GM23248 (cell line): Measurements from ENCODE around the gene PSMD12.
"Not testable (repeated sequence)": the region's sequence is repeated elsewhere in the genome, so short reads cannot be mapped to it uniquely, and the experiment has no call there.

Experiments
- EZH2 ChIP-seq: fragments of 200-600 bp; sonication (generic); IDR thresholded peaks from 2 replicates; pipeline ENCODE4 v1.6.1; 2018; ENCODE audit warnings: antibody characterized with exemption, mild to moderate bottlenecking; ENCODE audit not compliant: insufficient read depth, poor library complexity, severe bottlenecking
- EZH2phosphoT487 ChIP-seq: fragments of 200-600 bp; sonication (generic); IDR thresholded peaks from 2 replicates; pipeline ENCODE4 v1.6.1; 2018; ENCODE audit warnings: antibody characterized with exemption, moderate library complexity, mild to moderate bottlenecking, low read depth; ENCODE audit not compliant: insufficient read depth

GRCh38 chr17:67338353-67338752 is 28.0 kb downstream of the PSMD12 start:
- TF ChIP-seq EZH2, EZH2phosphoT487: not testable (repeated sequence)
